PC-9 (cell line): ENCODE data around the gene TMEM30A.

Experiments used
- CTCF ChIP-seq: fragments of 200-600 bp; sonication (generic); conservative IDR thresholded peaks from 2 replicates; pipeline ENCODE4 v1.6.1; 2017; ENCODE audit warnings: mixed run types, antibody characterized with exemption, mild to moderate bottlenecking, moderate library complexity
- EZH2 ChIP-seq: fragments of 200-600 bp; sonication (generic); IDR thresholded peaks from 2 replicates; pipeline ENCODE4 v1.8.0; 2017; ENCODE audit warnings: antibody characterized with exemption, low read depth

GRCh38 chr6:75243333-75244062 lies 41.1 kb downstream of the TMEM30A start, which contains the start of gene COX7A2:
- TF ChIP-seq CTCF (no peak), EZH2 (no peak)
